Tibial nerve (tissue), 4 donors: ENCODE data around the gene AEBP1. TPM values are rescaled to one million over a fixed set of nuclear protein-coding genes. Genes with fewer than 3 reads are reported as not detected.

ENCODE experiments used
- DNase-seq, 2 donors: peaks; one replicate each; pipeline ENCODE4 v3.0.0-alpha.2; 2019; ENCODE audit warnings: low spot score in 2 of 2
- H3K27ac ChIP-seq, 4 donors: fragments of 200-600 bp; sonication (generic) in 3 of 4; one replicate each; pipeline ENCODE4 v1.5.1; 2017 to 2019; ENCODE audit warnings: mild to moderate bottlenecking in 1 of 4
- H3K27me3 ChIP-seq, 2 donors: fragments of 200-600 bp; sonication (generic) in 1 of 2; one replicate each; pipeline versions ENCODE4 v1.5.1 to v1.6.0; 2017 to 2019
- H3K36me3 ChIP-seq, 3 donors: fragments of 200-600 bp; sonication (generic); one replicate each; pipeline ENCODE4 v1.5.1; 2018 to 2019
- H3K4me1 ChIP-seq, 4 donors: fragments of 200-600 bp; sonication (generic) in 3 of 4; one replicate each; pipeline ENCODE4 v1.5.1; 2017 to 2019
- H3K4me3 ChIP-seq, 4 donors: fragments of 200-600 bp; sonication (generic) in 3 of 4; one replicate each; pipeline ENCODE4 v1.5.1; 2017 to 2019; ENCODE audit warnings: mild to moderate bottlenecking in 1 of 4, moderate library complexity in 1 of 4
- H3K9me3 ChIP-seq, 4 donors: fragments of 200-600 bp; sonication (generic) in 3 of 4; one replicate each; pipeline ENCODE4 v1.5.1; 2017 to 2019
- CTCF ChIP-seq, 5 experiments: fragments of 200-600 bp in 3 of 5; fragments of 450-650 bp in 2 of 5; sonication (generic) in 3 of 5; IDR thresholded peaks; one replicate each; pipeline ENCODE4 v1.5.1; 2016 to 2019; ENCODE audit warnings: antibody characterized with exemption in 5 of 5, mild to moderate bottlenecking in 3 of 5, moderate library complexity in 2 of 5
- EP300 ChIP-seq, 2 donors: sonication (generic); formaldehyde crosslinking; IDR thresholded peaks; one replicate each; pipeline ENCODE4 v1.6.1; 2017; ENCODE audit warnings: antibody characterized with exemption in 2 of 2, mild to moderate bottlenecking in 1 of 2
- POLR2A ChIP-seq, 2 donors: fragments of 450-650 bp; IDR thresholded peaks; one replicate each; pipeline ENCODE4 v1.6.1; 2017; ENCODE audit warnings: antibody characterized with exemption in 2 of 2, mild to moderate bottlenecking in 2 of 2, moderate library complexity in 2 of 2
- WGBS, 2 donors: methylation state at CpG; one replicate each; pipeline ENCODE4 v1.1.5; 2018; 5-methylcytosine and 5-hydroxymethylcytosine counted together
- total RNA-seq, 4 donors: library from RNA; depleted of rRNA; stranded (reverse); fragments of >200 nt; gene quantifications; one replicate each; pipeline ENCODE4 v1.1.0, GENCODE V29; 2016

The AEBP1 gene
- total RNA-seq, 4 donors from 2014 or later, result 142 to 440 (median 264) TPM

GRCh38 chr7:44058759-44059218 lies 45.4 kb upstream of the AEBP1 start:
- H3K9me3 ChIP-seq, result no peaks in the 10 kb centered on the region
- no peak overlapping the region for H3K4me3 ChIP-seq
- no peaks in the 10 kb centered on the region for H3K27me3 ChIP-seq
- peaks cover 0 to 10% (median 3%) of the 10 kb centered on the region in 4 donors for H3K4me1 ChIP-seq
- 89 to 92% methylated on average over 5 to 7 of the region's 7 CpGs for WGBS, 2 donors
- peak overlapping the region in 1 of 4 donors; percentile 40 for H3K27ac ChIP-seq
- TF ChIP-seq CTCF (IDR thresholded peaks at IDR 0.05), result no peak
- TF ChIP-seq POLR2A (IDR thresholded peaks at IDR 0.05), result no peak
- TF ChIP-seq EP300 (IDR thresholded peaks at IDR 0.05), result no peak
- H3K36me3 ChIP-seq, result peaks cover 8 to 90% (median 46%) of the 10 kb centered on the region in 3 donors
- no peak for DNase-seq

DNA sequence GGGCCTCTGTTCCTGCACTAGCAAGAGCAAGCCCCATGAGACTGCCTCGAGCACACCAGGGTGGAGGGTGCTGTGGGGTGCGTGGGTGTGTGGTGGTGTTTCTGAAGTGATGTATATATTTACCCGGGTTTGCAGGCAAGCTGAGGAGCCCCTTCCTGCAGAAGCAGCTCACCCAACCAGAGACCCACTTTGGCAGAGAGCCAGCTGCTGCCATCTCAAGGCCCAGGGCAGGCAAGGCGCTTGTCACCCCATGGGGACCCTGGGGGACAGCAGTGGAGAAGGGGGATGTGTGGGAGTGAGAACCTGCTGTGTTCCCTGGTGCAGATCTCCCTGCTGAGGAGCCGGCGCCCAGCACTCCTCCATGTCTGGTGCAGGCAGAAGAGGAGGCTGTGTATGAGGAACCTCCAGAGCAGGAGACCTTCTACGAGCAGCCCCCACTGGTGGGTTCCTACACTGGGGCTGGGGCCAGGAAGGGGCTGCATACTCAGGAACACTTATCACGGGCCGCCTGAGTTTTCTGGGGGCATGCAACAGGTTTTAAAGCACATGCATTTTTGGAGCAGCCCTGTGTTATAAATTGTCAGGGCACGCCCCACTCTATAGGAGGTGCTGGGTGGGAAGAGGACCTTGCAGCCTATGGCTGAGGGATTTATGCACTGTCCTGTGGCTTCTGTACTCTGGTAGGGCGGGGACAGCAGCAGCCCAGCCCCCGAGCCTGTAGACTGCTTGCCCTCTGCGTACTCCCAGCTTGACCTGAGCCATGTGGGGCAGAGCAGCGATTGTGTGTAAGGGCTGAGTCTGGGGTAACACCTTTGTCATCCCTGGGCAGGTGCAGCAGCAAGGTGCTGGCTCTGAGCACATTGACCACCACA lies 44.7 kb upstream of the AEBP1 start:
- H3K9me3 ChIP-seq, result no peaks in the 10 kb centered on the region
- H3K27ac ChIP-seq, result peak overlapping the region in 1 of 4 donors; percentile 40
- no peak for DNase-seq
- H3K36me3 ChIP-seq, result peaks cover 8 to 83% (median 46%) of the 10 kb centered on the region in 3 donors
- H3K4me1 ChIP-seq, result peaks cover 0 to 17% (median 4%) of the 10 kb centered on the region in 4 donors
- H3K4me3 ChIP-seq, result no peak overlapping the region
- WGBS, 2 donors, result 87 to 93% methylated on average over 10 to 11 of the region's 14 CpGs
- no peaks in the 10 kb centered on the region for H3K27me3 ChIP-seq
- TF ChIP-seq EP300 (IDR thresholded peaks at IDR 0.05), result no peak
- no peak for TF ChIP-seq POLR2A (IDR thresholded peaks at IDR 0.05)

DNA sequence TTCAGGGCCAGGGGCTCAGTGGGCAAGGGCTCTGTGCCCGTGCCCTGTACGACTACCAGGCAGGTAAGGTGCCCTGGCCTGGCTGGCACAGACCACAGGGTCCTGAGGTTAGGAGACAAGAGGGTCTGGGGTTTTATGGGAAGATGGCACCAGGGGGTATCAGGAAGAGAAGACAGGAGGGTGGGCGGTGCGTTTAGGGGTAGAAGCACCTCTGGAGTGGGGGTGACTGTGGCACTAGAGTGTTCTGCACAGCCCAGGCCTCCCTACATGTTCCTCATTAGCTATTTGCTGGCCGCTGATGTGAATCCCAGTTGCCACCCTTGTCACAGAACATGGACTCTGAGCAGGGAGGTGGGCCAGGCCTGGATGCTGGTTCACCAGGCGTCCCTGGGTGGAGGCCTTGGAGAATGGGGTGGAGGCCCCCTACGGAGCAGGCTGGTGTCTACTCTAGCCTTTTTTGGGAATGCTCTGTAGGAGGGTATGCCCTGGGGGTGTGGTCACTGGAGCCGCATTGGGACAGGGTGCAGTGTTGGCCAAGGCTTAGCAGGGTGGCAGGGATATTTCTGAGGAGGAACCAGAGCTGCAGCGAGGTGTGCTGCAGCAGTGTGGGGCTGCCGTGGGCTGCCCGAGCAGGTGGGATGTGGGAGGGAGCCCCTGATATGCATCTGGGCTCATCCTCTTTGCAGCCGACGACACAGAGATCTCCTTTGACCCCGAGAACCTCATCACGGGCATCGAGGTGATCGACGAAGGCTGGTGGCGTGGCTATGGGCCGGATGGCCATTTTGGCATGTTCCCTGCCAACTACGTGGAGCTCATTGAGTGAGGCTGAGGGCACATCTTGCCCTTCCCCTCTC lies 43.8 kb upstream of the AEBP1 start:
- peak in 1 of 2 donors; percentile 3 for DNase-seq
- TF ChIP-seq EP300 (IDR thresholded peaks at IDR 0.05) (no peak), POLR2A (IDR thresholded peaks at IDR 0.05) (no peak), CTCF (IDR thresholded peaks at IDR 0.05) (no peak)
- H3K27ac ChIP-seq, result no peak overlapping the region
- no peak overlapping the region for H3K4me3 ChIP-seq
- WGBS, 2 donors, result 92 to 96% methylated on average over 20 of the region's 21 CpGs
- peaks cover 8 to 74% (median 46%) of the 10 kb centered on the region in 3 donors for H3K36me3 ChIP-seq
- no peaks in the 10 kb centered on the region for H3K9me3 ChIP-seq
- peaks cover 0 to 25% (median 12%) of the 10 kb centered on the region in 4 donors for H3K4me1 ChIP-seq
- H3K27me3 ChIP-seq, result no peaks in the 10 kb centered on the region

- DNase-seq, result peak in 1 of 2 donors; percentile 1
- no peak for TF ChIP-seq EP300 (IDR thresholded peaks at IDR 0.05)
- TF ChIP-seq CTCF (IDR thresholded peaks at IDR 0.05), result no peak
- TF ChIP-seq POLR2A (IDR thresholded peaks at IDR 0.05), result no peak
- Histone ChIP-seq H3K4me3 (no peak overlapping the region), H3K27me3 (no peaks in the 10 kb centered on the region), H3K36me3 (peaks cover 8 to 66% (median 46%) of the 10 kb centered on the region in 3 donors), H3K27ac (no peak overlapping the region), H3K9me3 (no peaks in the 10 kb centered on the region), H3K4me1 (peaks cover 0 to 33% (median 17%) of the 10 kb centered on the region in 4 donors)
- 70 to 73% methylated on average over 7 of the region's 8 CpGs for WGBS, 2 donors
Measured at GRCh38 chr7:44060948-44061644, 43.0 kb upstream of the AEBP1 start.

DNA sequence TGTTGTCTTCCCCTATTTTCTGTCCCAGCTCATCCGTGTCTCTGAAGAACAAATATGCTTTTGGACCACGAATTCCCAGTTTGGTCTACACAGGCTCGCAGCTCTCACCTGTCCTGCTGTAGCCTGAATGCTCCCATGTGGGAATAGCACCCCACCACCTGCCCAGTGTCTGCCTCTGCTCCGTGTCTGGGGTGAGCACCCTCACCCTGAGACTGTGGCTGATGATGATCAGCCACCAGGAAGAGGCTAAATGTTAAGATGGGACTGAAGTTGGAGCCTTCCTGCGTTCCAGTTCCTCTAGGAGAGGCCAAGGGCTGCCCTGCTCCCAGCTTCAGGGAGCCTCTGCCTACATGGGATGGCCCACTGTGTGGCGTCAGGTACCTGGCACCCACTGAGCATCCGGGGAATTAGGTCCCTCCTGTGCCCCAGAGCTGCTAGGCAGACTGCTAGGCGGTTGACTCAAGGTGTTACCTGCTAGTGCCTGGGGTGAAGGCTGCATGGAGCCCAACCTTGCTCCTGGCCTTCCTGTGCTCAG lies 42.4 kb upstream of the AEBP1 start:
- Histone ChIP-seq H3K9me3 (no peaks in the 10 kb centered on the region), H3K4me1 (peaks cover 0 to 36% (median 17%) of the 10 kb centered on the region in 4 donors), H3K27me3 (no peaks in the 10 kb centered on the region), H3K27ac (no peak overlapping the region), H3K36me3 (peaks cover 8 to 60% (median 40%) of the 10 kb centered on the region in 3 donors), H3K4me3 (no peak overlapping the region)
- no peak for TF ChIP-seq CTCF (IDR thresholded peaks at IDR 0.05)
- TF ChIP-seq EP300 (IDR thresholded peaks at IDR 0.05), result no peak
- 79 to 85% methylated on average over 6 to 8 of the region's 8 CpGs for WGBS, 2 donors
- peak in 1 of 2 donors; percentile 4 for DNase-seq
